ENCODE results near the gene RAB20.
"Not testable (repeated sequence)": the region's sequence is repeated elsewhere in the genome, so short reads cannot be mapped to it uniquely, and the experiment has no call there.

RAB20 gene

GRCh38 chr13:110575322-110576069, 14.0 kb upstream of the RAB20 start:
- no peak for DNase-seq (ENCODE audit: low read depth, low spot score)

GRCh38 chr13:110574161-110574560, 12.6 kb upstream of the RAB20 start:
- DNase-seq (ENCODE audit: low read depth, low spot score), result no peak

GRCh38 chr13:110572778-110573118, 11.2 kb upstream of the RAB20 start:
- DNase-seq (ENCODE audit: low read depth, low spot score), result no peak

GRCh38 chr13:110571896-110572777, 10.6 kb upstream of the RAB20 start:
- DNase-seq (ENCODE audit: low read depth, low spot score), result no peak

- no peak for DNase-seq (ENCODE audit: low read depth, low spot score)
These were observed 9.4 kb upstream of the RAB20 start for GRCh38 chr13:110570886-110571285.

GRCh38 chr13:110569962-110570361, 8.4 kb upstream of the RAB20 start:
- not testable (repeated sequence) for DNase-seq (ENCODE audit: low read depth, low spot score)

GRCh38 chr13:110568612-110569011, 7.1 kb upstream of the RAB20 start:
- DNase-seq (ENCODE audit: low read depth, low spot score), result no peak

- no peak for DNase-seq (ENCODE audit: low read depth, low spot score)
These were observed 4.6 kb upstream of the RAB20 start for GRCh38 chr13:110566171-110566570.

- DNase-seq (ENCODE audit: low read depth, low spot score), result no peak
These were observed 3.8 kb upstream of the RAB20 start for GRCh38 chr13:110565296-110565695.

- no peak for DNase-seq (ENCODE audit: low read depth, low spot score)
These were observed 3.0 kb upstream of the RAB20 start for GRCh38 chr13:110564472-110564985.

GRCh38 chr13:110563463-110563774, 1.9 kb upstream of the RAB20 start:
- no peak for DNase-seq (ENCODE audit: low read depth, low spot score)

GRCh38 chr13:110562696-110563462, 1.4 kb upstream of the RAB20 start:
- no peak for DNase-seq (ENCODE audit: low read depth, low spot score)

GRCh38 chr13:110562036-110562597, 595 bp upstream of the RAB20 start:
- no peak for DNase-seq (ENCODE audit: low read depth, low spot score)

GRCh38 chr13:110560601-110561343, 750 bp downstream of the RAB20 start:
- DNase-seq (ENCODE audit: low read depth, low spot score), result no peak

GRCh38 chr13:110559986-110560385, 1.5 kb downstream of the RAB20 start:
- DNase-seq (ENCODE audit: low read depth, low spot score), result no peak

GRCh38 chr13:110559429-110559943, 2.0 kb downstream of the RAB20 start:
- DNase-seq (ENCODE audit: low read depth, low spot score), result no peak

- DNase-seq (ENCODE audit: low read depth, low spot score), result no peak
These were observed 3.8 kb downstream of the RAB20 start for GRCh38 chr13:110557610-110558305.

- DNase-seq (ENCODE audit: low read depth, low spot score), result no peak
These were observed 4.4 kb downstream of the RAB20 start for GRCh38 chr13:110557082-110557481.

GRCh38 chr13:110556224-110556606, 5.3 kb downstream of the RAB20 start:
- no peak for DNase-seq (ENCODE audit: low read depth, low spot score)

GRCh38 chr13:110555601-110556223, 5.8 kb downstream of the RAB20 start:
- DNase-seq (ENCODE audit: low read depth, low spot score), result no peak

All from activated naive CD8-positive, alpha-beta T cell treated with anti-CD3 and anti-CD28 coated beads, Interleukin-2, amount 50 U/mL, for 16 hours (primary cell).